Left hindlimb (tissue), 1 donor: ENCODE data around the gene LEMD3.

Experiments used
- DNase-seq: peaks from one replicate; pipeline ENCODE4 v3.0.0-alpha.2; 2018

LEMD3 gene

DNA sequence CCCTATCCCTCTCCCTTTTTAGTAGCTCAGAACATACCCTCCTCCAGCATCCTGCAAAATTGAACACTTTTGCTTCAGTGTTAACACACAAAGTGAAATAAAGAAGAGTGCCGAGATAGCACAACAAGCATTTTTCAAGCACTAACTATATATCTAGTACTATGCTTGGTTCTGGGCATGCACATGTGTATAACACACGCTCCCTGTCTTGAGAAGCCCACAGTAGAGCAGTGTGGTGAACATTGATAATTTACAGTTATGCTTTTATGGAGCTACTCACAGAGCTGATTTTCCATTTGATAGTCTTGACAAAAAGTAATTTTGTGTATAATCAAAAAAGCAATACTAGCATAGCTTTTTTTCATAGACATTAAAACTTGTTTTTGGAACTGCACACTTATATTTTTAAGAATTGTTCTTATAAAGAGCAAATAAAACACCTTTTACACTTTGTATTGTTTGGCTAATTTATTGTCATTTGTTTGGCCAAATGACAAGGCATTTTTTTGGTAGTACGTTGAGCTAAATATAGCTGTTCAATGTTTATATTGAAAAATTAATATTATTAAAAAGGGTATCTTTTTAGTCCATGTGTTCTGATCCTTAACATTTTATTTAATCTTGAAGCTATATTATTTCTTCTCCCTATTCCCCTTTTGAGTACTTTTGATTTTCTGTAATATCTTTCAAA, 39.7 kb downstream of the LEMD3 start:
- no peak for DNase-seq

- DNase-seq, result no peak
Measured at GRCh38 chr12:65209655-65210043, 40.3 kb downstream of the LEMD3 start.

DNA sequence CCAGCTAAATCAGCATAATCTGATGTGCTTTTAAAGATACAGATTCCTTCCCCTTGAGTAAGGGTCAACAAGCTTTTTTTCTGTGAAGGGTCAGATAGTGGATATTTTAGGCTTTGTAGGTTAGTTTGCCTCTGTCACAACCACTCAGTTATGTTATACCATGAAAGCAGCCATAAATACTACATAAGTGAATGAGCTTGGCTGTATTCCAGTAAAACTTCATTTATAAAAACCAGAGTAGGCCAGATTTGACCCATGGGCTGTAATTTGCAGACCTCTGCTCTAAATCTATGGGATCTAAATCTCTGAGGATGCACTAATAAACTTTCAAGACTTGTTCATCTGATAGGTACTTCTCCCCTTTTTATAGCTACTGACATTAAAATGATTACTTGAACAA, 47.7 kb downstream of the LEMD3 start:
- no peak for DNase-seq

- no peak for DNase-seq
Measured at GRCh38 chr12:65220761-65221160, 51.4 kb downstream of the LEMD3 start.

DNA sequence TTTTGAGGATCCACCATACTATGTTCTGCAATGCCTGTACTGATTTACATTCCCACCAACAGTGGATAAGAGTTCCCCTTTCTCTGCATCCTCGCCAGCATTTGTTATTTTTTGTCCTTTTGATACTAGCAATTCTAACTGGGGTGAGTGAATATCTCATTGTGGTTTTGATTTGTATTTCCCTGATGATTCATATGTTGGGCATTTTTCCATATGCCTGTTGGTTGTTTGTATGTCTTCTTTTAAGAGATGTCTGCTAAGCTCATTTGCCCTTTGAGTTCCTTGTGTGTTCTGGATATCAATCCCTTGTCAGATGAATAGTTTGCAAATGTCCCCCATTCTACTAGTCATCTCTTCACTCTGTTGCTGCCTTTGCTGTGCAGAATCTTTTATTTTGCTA, 60.1 kb downstream of the LEMD3 start:
- no peak for DNase-seq

DNA sequence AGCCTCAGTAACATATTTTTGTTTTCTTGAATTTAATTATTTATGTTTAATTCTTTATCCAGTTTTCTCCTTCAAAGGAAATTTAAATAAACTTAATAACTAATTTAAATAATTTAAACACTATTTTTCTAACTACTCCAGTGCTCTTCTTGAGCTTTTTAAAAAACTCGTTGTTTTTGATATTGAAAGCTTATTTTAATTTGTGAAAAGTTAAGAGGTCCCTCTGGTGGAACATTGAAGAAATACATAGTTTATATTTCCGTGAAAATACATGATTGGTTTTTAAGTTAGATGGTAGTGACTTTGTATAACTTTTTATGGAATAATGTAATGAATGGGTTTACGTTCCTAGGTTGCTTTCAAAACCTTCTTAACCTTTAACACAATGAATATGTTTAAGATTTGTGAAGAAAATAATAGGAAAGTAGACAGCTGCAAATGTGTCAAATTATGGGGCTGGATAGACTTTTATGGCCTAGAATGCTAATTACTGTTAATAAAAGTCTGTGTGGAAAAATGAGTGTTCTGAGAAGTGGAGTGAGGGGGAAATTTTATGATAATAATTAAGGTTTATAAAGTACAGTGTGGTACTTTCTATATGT, 63.2 kb downstream of the LEMD3 start:
- DNase-seq, result no peak

DNA sequence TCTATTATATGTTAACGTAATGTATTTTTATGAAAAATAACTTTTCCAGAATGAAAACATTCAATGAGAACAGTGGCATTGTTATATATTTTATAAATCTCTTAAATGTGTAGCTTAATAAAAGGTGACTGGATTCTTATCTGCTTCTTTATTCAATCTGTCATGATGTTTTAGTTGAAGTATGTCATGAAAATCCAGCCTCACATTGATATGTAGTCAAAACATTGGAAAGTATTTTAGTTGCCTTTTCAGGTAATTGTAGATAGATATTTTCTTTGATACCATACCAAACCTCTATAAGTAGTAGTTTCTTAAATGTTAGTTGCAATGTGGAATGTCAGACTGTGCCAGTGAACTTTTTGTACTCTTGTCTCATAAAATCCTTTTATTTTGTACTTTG, 67.8 kb downstream of the LEMD3 start:
- no peak for DNase-seq

DNA sequence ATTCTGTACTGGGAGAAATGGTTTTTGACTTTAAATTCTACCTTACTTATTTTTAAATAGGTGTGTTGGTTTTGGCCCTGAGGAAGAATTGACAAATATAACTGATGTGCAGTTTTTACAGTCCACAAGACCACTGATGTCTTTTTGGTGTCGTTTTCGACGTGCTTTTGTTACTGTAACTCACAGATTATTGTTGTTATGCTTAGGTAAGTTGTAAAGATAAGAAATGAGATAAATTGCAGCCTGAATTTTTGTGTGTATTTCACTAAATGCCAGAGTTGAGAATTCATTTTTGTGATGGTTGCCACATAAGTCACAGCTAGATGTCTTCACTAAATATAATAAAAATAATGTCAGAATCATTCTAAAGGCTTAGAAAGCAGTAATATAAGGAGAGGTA, 69.2 kb downstream of the LEMD3 start:
- DNase-seq, result no peak

DNA sequence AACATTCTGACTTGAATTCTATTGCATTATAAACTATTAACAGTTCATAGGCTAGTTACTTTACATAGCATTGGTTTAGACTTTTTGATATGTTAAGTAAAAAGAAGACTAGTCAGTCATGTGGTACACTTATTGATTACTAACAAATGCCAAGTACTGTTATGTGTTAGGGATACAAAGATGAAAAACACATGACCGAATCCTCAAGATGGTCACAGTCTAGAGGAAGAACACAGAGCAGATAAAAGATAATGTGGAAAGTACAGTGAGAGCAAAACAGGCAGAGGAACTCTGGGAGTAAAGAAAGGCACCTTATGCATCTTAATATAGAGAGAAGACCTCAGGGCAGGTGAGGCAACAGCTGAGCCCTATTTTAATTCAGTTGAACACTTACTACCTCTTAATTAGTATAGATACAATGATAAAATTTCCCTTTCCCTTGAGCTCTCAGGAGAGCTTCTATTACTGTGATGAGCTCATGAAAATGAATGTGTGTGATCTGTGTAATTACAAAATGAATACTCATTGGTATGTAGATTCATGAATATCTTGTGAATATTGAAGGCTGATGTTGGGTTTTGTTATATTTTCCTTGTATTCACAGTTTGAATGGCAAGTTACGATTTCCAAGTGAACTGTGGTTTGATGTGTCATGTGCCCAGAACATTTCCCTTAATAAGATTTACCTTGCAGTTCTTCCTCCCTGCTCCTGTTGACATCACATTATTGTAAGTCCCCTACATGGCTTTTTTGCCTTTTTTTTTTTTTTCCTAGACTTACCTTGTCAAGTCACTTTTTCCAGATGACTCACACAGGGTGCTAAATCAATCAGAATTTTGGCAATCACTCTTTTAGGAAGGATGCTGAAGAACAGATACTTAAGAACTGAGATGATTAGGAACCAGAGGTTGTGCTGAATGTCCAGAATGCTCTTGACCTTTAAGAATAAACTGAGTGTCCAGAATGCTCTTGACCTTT, 79.6 kb downstream of the LEMD3 start:
- no peak for DNase-seq

DNA sequence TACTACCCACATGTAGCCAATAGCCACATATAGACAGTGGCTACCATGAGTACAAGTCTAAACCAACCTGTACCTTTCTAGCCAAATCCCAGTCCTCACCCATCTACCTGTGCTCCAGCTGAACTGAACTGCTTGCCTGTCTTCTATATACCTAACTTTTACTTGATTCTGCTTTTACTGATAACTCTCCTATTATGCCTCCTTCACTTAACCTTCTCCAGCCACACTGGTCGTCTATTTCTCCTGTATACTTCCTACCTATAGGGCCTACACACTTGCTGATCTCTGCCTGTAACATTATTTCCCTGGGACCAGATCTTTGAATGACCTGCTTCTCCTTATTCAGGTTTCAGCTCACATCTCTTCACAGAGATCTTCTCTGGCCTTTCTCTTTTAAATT, 83.1 kb downstream of the LEMD3 start:
- no peak for DNase-seq

- DNase-seq, result no peak
Measured at GRCh38 chr12:65257986-65258385, 88.6 kb downstream of the LEMD3 start.

GRCh38 chr12:65259501-65259900, 90.1 kb downstream of the LEMD3 start:
- no peak for DNase-seq

DNA sequence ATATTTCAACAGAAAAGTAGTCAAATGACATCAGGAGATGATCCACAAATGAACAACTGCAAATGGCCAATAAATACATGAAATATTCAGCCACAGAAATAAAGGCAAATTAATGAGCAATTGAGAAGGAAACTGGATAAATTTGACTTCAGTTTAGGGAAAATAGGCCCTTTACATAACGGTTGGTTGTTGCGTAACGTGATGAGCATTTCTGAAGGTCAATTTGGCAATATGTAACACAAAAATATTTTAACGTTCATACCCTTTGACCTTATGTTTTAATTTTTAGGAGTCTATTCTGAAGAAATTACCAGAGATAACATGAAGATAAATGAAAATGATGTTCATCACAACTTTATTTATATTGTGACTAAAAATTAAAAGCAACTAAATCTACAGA, 94.4 kb downstream of the LEMD3 start:
- DNase-seq, result no peak

DNA sequence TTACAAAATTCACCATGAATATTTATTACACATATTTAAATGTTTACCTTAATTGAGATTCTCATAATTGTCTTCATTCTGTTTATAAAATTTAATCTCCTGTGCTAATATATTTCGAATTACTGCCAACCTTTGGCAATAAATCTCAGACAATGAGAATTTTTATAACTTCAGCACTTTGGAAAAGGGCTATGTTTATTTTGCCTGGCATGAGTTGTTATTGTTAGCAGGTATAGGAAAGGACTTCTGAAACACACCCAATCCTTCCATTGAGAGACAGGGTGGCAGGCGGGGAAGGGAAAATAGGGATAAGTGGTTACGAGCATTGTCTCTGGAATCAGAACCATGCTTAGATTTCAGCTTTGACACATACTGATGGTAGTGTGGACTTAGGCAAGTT, 97.0 kb downstream of the LEMD3 start:
- no peak for DNase-seq

GRCh38 chr12:65269603-65270002, 100.2 kb downstream of the LEMD3 start:
- no peak for DNase-seq

GRCh38 chr12:65274602-65275272, 105.4 kb downstream of the LEMD3 start:
- no peak for DNase-seq

DNA sequence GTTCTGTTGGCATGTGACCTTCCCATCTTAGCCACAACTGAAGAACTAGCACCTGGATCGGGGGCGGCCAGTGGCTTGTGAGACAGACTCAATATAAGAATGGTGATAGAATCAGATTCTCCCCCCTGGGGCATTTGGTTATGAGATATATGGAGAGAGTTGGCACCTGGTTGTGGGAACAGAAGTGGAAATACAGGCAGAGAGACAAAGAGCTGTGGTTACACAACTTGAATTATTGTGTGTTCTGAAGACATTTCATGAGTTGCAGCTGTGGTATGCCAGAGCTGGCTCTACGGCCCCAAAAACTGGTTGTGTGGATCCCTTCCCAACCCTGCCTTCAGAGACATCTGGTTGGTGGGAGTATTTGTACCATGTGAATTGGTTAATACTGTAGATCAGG, 106.2 kb downstream of the LEMD3 start:
- no peak for DNase-seq

DNA sequence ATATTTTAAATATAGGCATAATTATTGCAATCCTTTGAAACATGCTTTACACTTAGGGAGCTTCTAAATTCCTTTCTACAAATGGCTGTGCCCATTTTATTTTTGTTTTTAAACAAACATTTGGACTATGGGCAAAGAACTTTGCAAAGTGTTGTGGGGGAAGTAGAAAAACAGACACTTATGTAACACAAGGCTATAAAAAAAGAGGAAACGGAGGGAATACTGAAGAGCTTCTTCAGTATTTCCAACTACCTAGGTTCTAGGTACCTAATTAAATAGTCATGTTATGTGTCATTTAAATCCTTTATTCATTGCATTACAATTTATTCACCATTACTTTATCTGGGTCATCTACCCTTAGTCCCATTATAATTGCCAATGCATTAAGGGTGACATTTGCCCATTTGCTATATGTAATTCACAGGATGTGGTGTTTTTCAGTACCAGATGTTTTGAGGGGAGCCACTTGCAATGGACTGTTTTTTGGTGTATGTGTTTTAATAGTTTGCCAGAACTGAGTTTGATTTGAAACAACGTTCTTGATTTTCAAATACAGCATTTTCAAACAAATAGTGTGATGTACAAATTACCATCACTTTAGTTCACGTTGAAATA, 107.6 kb downstream of the LEMD3 start:
- no peak for DNase-seq

GRCh38 chr12:65277994-65278575, 108.7 kb downstream of the LEMD3 start:
- DNase-seq, result no peak

DNA sequence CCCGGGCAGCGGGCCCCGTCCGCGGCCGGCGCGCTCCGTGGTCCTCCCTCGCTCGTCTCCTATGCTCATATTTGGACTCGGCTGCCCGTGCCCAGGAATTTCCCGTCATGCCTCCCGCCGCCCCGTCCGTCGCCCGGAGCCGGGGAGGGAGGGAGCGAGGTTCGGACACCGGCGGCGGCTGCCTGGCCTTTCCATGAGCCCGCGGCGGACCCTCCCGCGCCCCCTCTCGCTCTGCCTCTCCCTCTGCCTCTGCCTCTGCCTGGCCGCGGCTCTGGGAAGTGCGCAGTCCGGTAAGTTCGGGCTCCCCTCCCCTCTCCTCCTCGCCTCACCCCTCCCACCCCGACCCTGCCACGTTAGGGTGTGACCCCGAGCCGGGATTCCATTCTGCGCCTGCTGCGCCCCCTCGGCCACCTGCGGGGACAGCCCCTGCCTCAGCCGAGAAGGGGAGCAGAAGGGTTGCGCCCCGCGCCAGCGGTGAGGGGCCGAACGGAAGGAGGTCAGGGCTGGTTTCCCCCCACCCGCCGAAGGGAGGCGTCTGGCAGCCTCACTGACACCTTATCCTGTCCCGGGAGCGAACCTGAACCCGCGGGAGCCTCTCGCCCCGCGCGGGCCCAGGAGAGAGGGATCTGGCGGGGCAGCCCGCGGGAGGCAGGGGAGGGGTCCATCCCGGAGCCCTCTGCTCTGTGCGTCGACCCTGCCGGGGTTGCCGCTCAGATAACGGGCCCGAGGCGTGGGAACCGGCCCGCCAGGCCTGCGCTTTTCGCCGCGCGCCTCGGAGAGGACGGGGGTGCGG, 109.4 kb downstream of the LEMD3 start, which contains the start of gene MSRB3:
Gene MSRB3, plus strand, starts transcription at position 108 of the 793 bp plus-strand sequence. CDS start 29,897 bp downstream, outside the sequence.
- peak; percentile 89 for DNase-seq

GRCh38 chr12:65279369-65280112, 110.2 kb downstream of the LEMD3 start:
- no peak for DNase-seq
